Measurements from ENCODE around the gene FBXO2. TPM values are rescaled to one million over a fixed set of nuclear protein-coding genes. Genes with fewer than 3 reads are reported as not detected.

The FBXO2 gene
- total RNA-seq, 1 experiment from 2014 or later: 81.1 TPM

DNA sequence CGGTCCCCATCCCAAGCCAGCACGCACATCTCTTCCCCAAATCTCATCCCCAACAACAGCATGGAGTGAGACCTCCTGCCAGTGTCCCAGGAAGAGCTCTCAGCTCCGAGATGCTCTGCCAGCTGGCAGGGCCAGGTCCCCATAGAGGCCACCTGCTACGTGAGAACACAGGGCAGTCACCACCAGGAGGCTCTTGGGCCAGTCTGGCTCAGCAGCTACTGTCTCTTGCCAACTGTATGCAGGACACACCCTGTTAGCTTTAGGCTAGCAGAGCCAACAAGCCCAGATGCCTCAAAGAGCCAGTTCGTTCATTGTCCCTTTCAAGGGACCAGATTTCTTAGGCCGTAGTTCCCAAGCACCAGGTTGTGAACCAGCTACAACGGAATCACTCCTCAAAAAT, 36.9 kb downstream of the FBXO2 start:
- Histone ChIP-seq H3K27ac (ENCODE audit: low read depth, low read length) (no peak overlapping the region), H4K20me1 (ENCODE audit: insufficient read depth) (no peaks in the 10 kb centered on the region), H3K36me3 (ENCODE audit: control insufficient read depth in 1 of 2, insufficient read depth in 2 of 2, low read length in 2 of 2) (no peaks in the 10 kb centered on the region), H3K27me3 (ENCODE audit: insufficient read depth, low read length) (no peaks in the 10 kb centered on the region), H3K4me1 (ENCODE audit: control insufficient read depth in 1 of 2, insufficient read depth in 2 of 2, low read length in 2 of 2) (no peaks in the 10 kb centered on the region), H3K4me2 (ENCODE audit: low read length) (no peak overlapping the region), H3K4me3 (replicated peaks in 1 of 2; ENCODE audit: low read depth in 1 of 2, low read length in 2 of 2) (no peak overlapping the region), H2AFZ (ENCODE audit: low read depth, low read length, poor library complexity, severe bottlenecking) (no peak overlapping the region), H3K9ac (ENCODE audit: low read length) (no peak overlapping the region), H3K79me2 (ENCODE audit: insufficient read depth, low read length) (no peaks in the 10 kb centered on the region), H3K9me2 (ENCODE audit: insufficient read depth) (no peaks in the 10 kb centered on the region), H3K9me3 (ENCODE audit: control insufficient read depth in 1 of 2, insufficient read depth in 1 of 2, low read depth in 1 of 2, low read length in 2 of 2) (no peaks in the 10 kb centered on the region)
- peak; percentile 74 for ATAC-seq
- intact Hi-C loops (cut with micrococcal nuclease): no loop called here
- TF ChIP-seq SP1 (IDR thresholded peaks at IDR 0.05; ENCODE audit: low read depth) (no peak), ZNF274 (IDR thresholded peaks at IDR 0.05; ENCODE audit: low read depth, low read length) (no peak), ELF1 (IDR thresholded peaks at IDR 0.05; ENCODE audit: borderline replicate concordance, low read depth) (no peak), POLR2AphosphoS5 (IDR thresholded peaks at IDR 0.05; ENCODE audit: low read depth, low read length) (no peak), JUND (IDR thresholded peaks at IDR 0.05) (no peak), CBX3 (IDR thresholded peaks at IDR 0.05; ENCODE audit: low read depth) (no peak)
- TF ChIP-seq, protein P1, sequence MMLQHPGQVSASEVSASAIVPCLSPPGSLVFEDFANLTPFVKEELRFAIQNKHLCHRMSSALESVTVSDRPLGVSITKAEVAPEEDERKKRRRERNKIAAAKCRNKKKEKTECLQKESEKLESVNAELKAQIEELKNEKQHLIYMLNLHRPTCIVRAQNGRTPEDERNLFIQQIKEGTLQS (IDR thresholded peaks at IDR 0.05): no peak
- TF ChIP-seq, protein P2, sequence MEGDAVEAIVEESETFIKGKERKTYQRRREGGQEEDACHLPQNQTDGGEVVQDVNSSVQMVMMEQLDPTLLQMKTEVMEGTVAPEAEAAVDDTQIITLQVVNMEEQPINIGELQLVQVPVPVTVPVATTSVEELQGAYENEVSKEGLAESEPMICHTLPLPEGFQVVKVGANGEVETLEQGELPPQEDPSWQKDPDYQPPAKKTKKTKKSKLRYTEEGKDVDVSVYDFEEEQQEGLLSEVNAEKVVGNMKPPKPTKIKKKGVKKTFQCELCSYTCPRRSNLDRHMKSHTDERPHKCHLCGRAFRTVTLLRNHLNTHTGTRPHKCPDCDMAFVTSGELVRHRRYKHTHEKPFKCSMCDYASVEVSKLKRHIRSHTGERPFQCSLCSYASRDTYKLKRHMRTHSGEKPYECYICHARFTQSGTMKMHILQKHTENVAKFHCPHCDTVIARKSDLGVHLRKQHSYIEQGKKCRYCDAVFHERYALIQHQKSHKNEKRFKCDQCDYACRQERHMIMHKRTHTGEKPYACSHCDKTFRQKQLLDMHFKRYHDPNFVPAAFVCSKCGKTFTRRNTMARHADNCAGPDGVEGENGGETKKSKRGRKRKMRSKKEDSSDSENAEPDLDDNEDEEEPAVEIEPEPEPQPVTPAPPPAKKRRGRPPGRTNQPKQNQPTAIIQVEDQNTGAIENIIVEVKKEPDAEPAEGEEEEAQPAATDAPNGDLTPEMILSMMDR (IDR thresholded peaks at IDR 0.05 in 2 of 3, conservative IDR thresholded peaks at IDR 0.05 in 1 of 3; ENCODE audit: borderline replicate concordance in 1 of 3, insufficient read depth in 1 of 3, low read depth in 2 of 3, low read length in 2 of 3): peak in 2 of 3 experiments; percentile 11 to 18; a peak in 1 of 6 replicates
- BruUV-seq (replicated peaks): no TSS peak
- RAD21 ChIA-PET (ENCODE audit: low non-redundant PET in 1 of 2, low total read pairs in 2 of 2, uncharacterized antibody in 2 of 2, unreplicated experiment in 2 of 2): interaction anchor here in 1 of 2 experiments (0.6 kb wide), 1 partner anchor 584 kb away, joined by 3 read pairs; no protein-coding TSS in a partner anchor
- POLR2A ChIA-PET: no interaction called here
- CTCF ChIA-PET: no interaction called here
- no peak for DNase-seq (ENCODE audit: low read depth, low spot score)

GRCh38 chr1:11616766-11617165, 37.5 kb downstream of the FBXO2 start:
- intact Hi-C loops (cut with micrococcal nuclease): no loop called here
- POLR2A ChIA-PET: no interaction called here
- H3K27ac ChIP-seq (ENCODE audit: low read depth, low read length): no peak overlapping the region
- TF ChIP-seq EZH2phosphoT487 (IDR thresholded peaks at IDR 0.05; ENCODE audit: borderline replicate concordance) (no peak), ELF1 (IDR thresholded peaks at IDR 0.05; ENCODE audit: borderline replicate concordance, low read depth) (no peak), MAX (IDR thresholded peaks at IDR 0.05) (no peak), EGR1 (IDR thresholded peaks at IDR 0.05; ENCODE audit: low read depth) (no peak), TCF7L2 (IDR thresholded peaks at IDR 0.05; ENCODE audit: borderline replicate concordance, extremely low read depth, insufficient read depth, insufficient read length) (no peak), YY1 (IDR thresholded peaks at IDR 0.05; ENCODE audit: extremely low read depth, insufficient replicate concordance, low read depth, low read length) (no peak), SP1 (IDR thresholded peaks at IDR 0.05; ENCODE audit: low read depth) (no peak), EZH2 (IDR thresholded peaks at IDR 0.05) (no peak), POLR2AphosphoS5 (IDR thresholded peaks at IDR 0.05; ENCODE audit: low read depth, low read length) (no peak), CBX3 (IDR thresholded peaks at IDR 0.05; ENCODE audit: low read depth) (no peak)
- TF ChIP-seq, protein P3, sequence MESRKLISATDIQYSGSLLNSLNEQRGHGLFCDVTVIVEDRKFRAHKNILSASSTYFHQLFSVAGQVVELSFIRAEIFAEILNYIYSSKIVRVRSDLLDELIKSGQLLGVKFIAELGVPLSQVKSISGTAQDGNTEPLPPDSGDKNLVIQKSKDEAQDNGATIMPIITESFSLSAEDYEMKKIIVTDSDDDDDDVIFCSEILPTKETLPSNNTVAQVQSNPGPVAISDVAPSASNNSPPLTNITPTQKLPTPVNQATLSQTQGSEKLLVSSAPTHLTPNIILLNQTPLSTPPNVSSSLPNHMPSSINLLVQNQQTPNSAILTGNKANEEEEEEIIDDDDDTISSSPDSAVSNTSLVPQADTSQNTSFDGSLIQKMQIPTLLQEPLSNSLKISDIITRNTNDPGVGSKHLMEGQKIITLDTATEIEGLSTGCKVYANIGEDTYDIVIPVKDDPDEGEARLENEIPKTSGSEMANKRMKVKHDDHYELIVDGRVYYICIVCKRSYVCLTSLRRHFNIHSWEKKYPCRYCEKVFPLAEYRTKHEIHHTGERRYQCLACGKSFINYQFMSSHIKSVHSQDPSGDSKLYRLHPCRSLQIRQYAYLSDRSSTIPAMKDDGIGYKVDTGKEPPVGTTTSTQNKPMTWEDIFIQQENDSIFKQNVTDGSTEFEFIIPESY (IDR thresholded peaks at IDR 0.05; ENCODE audit: extremely low read depth, insufficient replicate concordance, low read length): no peak
- TF ChIP-seq, protein P1 (IDR thresholded peaks at IDR 0.05): no peak

More at GRCh38 chr1:11616766-11617165, 37.5 kb downstream of the FBXO2 start:
- Histone ChIP-seq H3K79me2 (ENCODE audit: insufficient read depth, low read length) (no peaks in the 10 kb centered on the region), H3K36me3 (ENCODE audit: control insufficient read depth in 1 of 2, insufficient read depth in 2 of 2, low read length in 2 of 2) (no peaks in the 10 kb centered on the region), H3K9me2 (ENCODE audit: insufficient read depth) (no peaks in the 10 kb centered on the region), H3K9me3 (ENCODE audit: control insufficient read depth in 1 of 2, insufficient read depth in 1 of 2, low read depth in 1 of 2, low read length in 2 of 2) (no peaks in the 10 kb centered on the region), H3K4me1 (ENCODE audit: control insufficient read depth in 1 of 2, insufficient read depth in 2 of 2, low read length in 2 of 2) (no peaks in the 10 kb centered on the region), H3K4me3 (replicated peaks in 1 of 2; ENCODE audit: low read depth in 1 of 2, low read length in 2 of 2) (no peak overlapping the region), H3K4me2 (ENCODE audit: low read length) (no peak overlapping the region), H3K9ac (ENCODE audit: low read length) (no peak overlapping the region), H3K27me3 (ENCODE audit: insufficient read depth, low read length) (no peaks in the 10 kb centered on the region), H2AFZ (ENCODE audit: low read depth, low read length, poor library complexity, severe bottlenecking) (no peak overlapping the region), H4K20me1 (ENCODE audit: insufficient read depth) (no peaks in the 10 kb centered on the region)
- ChIA-PET CTCF (no interaction called here), RAD21 (ENCODE audit: low non-redundant PET in 1 of 2, low total read pairs in 2 of 2, uncharacterized antibody in 2 of 2, unreplicated experiment in 2 of 2) (interaction anchor here in 1 of 2 experiments (0.8 kb wide), 1 partner anchor 138 kb away, joined by 3 read pairs; the partner anchor contains the start of gene DISP3)
- no TSS peak for BruUV-seq (replicated peaks)
- ATAC-seq: no peak
- DNase-seq (ENCODE audit: low read depth, low spot score): no peak
